HG02610 (cell line): ENCODE results near the gene BCOR.

Experiments used
- ATAC-seq: cut with Tn5 transposase; IDR thresholded peaks from one replicate; pipeline ENCODE4 v1.9.1; 2021; ENCODE audit warnings: mild to moderate bottlenecking, moderate library complexity; ENCODE audit not compliant: unreplicated experiment

Gene BCOR

DNA sequence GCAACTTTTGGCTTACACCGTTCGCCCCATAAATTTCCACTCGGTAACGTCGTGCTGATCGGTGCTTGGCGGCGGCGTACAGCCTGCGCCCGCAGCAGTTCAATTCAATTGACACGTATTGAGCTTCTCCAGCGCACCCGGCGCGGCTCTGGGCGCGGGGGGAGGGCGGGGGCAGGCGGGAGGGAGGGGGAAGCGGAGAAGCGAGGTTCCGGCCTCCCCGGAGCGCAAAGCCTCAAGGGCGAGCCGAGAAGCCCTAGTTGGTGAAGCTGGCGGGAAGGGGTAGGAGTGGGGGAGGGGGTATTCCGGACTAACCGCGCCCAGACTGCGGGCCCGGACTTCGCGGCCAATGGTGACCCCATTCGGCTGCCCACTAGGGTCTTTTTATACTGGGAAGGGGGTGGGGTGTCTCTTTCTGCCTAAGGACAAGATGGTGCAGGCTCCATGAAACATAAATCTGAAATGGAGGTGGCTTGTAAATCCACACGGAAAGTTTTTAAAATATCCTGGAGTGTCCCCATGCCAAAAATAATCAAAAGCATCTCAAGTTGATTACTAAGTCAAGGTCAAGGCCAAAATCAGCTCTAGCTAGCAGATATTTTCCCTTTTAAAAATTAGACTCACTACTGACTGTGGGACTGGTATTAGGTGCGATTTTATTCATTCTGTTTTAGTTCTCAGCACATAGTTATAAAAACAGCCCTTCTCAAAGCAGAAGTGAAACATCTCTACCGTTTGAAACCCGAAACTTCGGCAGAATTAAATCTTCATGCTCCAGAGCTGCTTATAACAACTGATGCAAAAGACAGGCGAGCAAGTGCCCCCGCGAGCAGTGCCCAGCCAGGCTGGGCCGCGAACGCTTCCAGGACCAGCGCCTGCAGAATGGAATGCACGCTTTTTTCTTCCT is 1.5 kb upstream of the BCOR start:
- ATAC-seq, result peak; percentile 49

DNA sequence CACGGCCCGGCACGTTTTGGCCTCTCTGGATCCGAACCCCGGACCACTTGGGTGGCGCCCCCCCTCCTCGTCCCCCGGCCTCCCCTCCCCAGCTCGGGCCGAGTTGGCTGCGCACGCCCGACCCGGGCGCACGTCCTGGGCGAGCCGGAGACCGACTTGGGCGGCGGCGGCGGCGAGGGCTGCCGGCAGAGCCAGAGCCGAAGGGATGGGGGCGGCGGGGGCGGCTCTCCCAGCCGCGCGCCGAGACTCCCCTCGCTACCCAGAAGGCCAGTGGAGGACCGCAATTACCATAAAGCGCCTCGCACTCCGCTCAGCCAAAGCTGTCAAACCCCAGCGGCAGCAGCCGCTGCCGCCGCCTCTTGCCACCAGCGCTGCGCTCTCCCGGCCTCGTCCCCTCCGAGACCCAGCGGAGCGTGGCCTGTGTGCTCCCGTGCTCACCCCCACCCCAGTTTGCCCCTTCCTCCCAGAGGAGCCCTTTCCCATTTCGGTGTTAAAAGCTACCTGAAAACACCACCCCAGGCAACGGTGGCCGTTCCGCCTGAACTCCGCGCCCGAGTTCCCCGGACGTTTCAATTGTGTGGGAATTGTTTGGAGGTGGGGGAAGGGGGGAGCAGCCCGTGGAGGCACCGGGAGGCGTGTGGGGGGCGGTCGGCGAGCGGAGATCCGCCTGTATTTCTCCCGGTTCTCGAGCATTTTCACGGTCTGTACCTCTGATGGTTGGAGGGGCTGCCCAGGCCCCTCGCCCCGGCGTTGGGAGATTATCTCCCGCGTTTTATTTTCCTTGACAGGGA is 701 bp upstream of the BCOR start:
- no peak for ATAC-seq

DNA sequence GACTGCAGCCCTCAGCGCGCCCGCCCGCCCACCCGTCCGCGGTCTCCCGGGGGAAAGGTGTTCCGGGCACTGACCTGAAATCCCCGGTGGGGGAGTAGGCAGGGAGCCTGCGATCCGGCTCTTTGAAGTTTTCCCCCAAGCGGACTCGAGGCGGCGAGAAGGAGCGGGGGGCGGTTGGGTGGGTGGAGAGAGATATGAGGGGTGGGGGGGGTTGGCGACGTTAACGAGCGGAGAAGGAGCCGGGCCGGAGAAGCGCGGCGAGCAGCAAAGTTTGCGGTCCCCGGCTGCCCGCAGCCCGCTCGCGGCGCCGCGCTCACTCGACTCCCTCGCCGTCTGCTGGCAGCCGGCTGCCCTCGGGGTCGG is 636 bp downstream of the BCOR start:
- ATAC-seq, result no peak

DNA sequence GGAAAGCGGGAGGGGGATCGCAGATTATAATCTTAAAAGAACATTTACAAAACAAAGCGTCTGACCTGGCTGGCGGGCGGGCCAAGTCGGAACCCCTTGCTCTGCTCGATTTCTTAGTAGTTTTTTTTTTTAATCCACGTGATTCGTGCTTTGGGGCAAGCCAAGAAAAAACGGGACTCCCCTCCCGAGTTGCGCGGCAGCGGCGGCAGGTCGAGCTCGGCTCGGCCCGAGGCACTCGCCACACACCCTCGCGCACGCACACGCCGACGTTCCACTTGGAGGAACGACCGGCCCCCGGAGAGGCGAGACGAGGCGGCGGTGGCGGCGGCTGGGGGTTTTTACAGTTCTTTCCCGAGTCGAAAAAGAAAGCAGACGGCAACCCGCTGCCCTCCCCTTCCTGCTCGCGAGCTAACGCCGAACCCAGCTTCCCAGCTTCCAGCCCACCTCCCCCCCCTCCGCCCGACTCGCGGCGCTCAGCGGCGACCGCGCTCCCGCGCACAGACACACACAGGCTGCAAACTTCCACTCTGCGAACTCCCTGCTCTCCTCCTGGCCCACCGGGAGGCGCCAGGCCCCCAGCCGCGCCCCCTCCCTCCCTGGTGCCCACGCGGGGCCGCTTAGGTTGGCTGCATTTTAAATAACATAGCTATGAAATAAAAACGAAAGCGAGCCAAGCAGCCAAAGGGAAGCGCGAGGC is 1.2 kb downstream of the BCOR start:
- no peak for ATAC-seq

DNA sequence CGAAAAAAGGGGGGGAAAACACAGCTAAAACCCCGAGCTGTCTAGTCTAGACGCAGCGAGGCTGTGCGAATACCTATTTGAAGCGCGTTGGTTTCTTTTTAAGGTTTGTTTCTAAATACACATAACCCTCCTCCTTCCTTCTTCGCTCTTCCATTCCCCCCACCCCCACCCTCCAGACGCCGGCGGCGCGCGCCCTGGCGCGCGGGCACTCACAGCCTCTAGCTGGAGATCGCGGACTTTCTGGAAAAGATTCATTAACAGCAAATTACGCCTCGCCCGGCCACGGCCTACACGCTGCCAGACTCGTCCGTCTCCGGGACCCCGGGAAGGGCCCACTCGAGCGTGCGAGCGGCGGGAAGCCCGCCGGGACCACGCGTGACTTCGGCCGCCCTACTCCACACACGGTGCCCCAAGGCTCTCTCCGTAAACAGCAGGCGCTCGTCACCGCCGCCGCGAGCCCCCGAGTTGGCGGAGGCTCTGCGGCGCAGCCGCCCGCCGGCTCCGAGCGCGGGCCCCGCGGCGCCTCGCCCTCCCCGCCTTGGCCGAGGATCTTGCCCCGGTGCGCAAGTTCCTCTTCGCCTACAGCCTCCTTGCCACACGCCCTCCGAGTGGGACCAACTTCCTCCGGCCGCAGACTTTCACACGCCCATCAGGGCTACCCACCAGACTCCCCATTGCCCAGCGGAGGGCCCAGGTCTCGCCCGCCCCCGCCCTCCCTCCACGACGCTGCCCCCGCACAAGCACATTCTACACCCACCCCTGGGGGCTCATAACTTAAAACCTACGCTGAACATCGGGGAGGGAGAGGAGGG is 2.0 kb downstream of the BCOR start:
- ATAC-seq, result no peak

DNA sequence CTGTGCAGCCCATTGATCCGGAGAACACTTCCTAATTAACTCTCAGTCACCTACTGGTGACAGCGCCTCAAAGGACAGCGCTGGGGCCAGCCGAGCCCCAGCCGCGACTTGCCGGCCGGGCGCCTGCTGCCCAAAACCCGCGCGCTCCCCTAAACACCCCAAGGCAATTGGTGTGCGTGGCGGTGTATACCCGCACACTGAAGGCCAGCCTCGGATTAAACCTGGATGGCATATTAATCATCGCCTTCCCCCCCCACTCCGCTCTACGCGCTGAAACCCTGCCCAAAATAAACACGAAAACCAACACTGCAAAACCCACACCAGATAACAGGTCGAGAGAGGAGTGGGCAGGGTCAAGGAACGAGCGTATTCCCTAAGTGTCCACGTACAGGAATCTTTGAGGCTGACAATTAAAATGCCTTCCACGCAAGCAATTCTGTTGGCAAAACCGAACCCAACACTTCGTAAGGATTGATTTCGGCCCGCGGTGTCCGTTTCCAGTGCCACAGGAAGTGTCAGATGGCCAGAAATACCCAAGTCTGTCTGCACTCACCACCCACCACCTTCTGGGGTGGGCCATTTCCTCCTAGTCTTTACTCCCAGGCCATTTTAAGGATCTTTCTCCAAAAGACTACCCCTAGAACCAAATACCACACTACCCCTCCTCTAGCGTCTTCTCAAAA is 2.7 kb downstream of the BCOR start:
- no peak for ATAC-seq

DNA sequence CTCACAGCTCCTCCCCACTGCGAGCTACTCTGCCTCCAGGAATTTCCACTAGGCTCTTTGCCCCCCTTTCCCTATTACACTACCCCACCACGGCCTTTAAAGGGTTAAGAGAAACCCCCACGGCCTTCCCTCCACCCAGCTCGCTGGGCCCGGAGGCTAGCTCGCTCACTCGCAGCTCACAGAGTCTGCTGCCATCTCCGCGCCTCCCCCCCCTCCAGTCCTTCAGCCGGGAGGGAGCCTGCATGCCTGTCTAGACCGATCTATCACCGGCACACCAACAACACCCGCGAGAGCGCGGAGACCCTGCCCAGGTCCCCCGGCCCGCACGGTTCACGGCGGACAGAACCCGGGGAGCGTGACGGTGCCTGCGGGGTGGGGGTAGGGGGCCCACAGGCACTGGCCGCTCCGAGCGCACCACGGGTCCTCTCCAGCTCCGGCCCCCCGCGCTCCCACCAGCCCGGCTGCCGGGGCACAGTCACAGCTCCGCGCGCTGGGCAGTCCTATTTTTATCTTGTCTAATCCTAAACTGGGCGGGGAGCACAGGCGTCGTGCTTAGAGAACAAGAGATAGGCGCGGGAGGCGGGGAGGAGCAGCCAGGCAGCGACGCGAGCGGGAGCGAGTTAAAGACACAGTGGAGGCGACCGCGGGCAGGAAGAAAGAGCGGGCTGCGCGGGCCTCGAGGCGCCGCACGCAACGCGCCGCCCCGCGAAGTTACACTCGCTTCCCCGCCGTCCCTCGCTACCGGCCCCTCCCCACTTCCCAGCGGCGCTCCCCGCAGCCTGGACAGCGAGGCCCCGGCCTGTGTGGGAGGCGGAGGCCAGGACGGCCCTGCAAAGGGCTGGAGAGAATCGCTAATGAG is 3.5 kb downstream of the BCOR start:
- ATAC-seq, result no peak

DNA sequence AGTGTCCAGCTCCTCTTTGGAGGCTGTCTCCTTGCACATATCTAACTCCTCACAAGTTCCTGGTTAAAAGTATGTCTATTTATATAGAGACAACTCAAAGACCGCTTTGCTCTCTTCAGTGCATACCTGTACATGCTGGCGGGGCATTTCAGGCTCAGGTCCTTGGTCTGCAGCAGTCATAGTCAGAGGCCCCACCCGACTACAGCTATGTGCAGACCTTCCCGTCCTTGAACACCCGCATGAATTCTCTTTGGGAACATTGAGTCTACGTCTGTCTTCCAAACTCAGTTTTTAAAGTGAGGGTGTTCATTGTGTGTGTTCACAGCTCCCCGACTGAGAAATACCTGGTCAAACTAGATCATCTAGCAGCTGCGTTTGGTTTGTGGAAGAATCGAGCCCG is 4.2 kb downstream of the BCOR start:
- ATAC-seq, result no peak

DNA sequence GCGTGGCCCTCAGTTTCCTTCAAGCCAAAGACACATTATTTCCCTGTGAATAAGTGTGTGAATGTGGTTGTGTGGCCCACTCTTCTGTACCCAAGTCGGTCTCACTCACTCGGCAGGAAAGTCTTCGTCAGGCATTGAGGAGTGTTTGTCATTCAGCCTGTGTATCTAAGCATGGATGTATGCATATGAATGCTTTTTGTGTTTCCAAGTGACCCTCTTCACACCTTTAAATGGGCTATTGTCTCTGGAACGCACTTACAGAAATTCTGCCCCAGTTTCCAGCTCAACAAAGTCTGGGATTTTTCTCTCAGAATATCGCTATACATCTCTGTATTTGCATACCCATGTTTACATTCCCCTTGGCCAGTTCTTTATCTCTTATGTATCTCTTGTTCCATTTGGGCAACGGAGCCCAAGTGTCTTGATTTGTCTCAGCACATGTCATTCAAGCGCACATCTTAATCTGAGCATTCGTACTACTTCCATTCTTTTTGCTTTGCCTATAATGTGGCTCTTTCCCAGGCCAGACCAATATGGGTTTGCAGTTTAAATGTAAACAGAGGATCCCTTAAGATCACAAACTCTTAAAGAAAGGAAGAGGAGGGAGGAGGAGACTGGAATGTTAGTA is 4.8 kb downstream of the BCOR start:
- no peak for ATAC-seq

DNA sequence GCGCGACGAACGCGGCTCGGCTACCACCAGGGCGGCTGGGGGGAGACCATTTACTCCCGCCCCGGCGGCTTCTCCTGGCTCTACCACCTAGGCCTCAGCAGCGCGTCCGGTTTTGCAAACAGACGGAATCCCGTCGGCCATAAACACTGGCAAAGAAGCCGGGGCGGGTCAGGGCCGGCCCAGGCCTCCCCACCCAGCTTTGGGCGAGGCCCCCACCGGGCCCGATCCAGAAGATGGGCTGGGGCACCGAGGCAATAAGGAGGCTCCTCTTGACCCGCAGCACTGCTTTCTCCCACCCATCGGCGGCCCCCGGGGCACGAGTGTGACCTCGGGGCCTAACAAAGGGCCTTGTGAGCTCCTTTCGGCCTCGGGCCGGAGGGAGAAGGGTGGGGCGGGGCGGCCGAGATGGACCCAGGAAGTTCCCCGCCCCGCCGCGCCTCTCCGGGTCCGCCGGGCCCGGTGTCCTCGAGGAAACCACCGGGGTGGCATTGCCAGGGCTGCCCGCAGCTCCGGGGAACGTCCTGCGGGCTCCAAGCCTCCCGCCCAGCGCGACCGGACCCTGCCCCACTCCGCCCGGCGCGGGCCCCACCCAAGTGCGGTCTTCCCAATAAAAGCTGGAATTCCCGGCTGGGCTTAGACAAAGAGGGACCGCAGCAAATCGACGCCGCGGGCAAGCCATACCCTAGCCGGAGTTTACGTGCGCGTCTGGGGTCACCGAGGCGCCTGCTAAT is 5.9 kb downstream of the BCOR start:
- no peak for ATAC-seq

DNA sequence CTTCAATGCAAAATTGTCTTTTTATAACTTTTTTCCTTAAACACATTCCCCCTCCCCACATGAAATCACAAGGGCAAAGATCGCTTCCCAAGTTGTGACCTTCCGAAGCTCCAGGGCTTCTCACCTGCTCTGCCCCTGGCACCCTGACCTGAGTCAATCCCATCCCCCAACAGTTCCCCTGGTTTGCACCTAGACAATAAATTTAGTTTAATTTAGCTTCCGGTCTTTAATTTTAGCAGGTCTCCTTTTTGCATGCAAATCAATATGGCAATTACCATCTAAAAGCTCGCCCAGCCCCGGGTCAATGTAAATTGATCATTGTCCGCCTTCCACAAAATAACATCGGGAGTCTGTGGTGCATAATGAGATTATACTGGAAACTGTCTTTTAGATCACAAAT is 6.8 kb downstream of the BCOR start:
- ATAC-seq, result no peak

DNA sequence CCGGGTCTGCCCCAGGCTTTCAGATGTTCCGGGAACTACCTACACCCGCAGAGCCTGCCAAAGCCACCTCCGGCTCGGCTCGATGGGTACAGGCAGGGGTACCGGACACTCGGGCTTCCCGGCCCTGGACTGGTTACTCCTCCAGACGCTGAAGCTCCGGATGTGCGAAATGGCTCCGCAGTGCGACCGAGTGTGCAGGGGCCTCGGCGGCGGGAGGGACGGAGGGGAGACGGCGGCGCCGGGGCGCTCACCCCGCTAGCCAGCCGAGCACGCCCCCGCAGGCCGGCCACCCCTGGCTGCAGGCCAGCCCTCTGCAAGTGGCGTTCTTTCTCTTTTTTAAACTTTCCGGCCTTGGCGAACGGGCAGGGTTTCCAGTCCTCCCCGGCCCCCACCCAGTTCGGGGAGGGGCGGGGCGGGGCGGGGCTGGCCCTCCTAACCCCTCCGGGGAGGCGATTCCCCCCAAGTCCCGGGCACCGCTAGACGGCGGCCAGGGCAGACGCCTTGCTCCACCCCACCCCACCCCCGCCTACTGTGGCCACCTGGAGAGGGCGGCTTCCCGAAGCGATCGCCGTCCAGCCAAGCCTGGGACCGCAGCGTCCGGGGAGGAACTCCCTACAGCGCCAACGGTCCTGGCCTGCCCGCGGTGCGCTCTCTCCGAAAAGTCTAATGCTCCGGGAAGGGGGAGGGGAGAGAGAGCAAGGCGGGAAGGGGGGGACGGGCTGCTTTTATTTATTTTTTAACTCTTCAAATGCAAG is 7.5 kb downstream of the BCOR start:
- ATAC-seq, result no peak

DNA sequence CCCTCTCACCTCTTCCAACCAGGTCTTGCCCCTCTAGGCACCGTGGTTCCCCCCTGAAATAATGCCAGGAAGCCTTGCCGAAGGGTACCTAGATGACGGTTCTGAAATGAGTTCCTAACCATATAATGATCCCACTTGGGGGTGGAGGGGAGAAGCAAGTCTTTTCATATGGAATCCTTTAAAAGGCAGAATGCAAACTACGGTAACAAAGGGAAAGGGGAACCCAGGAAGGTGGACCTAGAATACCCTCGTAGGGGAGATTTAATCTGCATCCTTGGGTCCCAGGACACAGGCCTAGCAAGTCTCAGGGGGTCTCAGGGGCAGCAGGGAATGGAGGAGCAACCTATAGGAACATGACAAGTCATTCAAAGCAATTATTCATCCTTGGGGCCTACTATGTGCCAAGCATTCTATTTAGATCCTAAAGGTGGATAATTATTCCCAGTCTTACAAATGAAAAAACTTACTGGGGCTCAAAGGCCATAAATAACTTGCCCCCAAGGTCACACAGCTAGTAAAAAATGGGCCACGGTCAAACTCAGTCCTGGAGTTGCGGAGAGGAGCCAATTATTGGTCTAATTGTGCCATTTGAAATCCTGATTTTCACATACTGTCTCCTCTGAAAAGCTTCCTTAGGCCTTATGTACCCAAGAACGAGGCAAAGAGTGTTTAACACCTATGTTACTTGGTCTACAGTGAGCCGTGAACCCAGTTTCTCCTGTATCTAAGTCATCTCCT is 8.8 kb downstream of the BCOR start:
- no peak for ATAC-seq

DNA sequence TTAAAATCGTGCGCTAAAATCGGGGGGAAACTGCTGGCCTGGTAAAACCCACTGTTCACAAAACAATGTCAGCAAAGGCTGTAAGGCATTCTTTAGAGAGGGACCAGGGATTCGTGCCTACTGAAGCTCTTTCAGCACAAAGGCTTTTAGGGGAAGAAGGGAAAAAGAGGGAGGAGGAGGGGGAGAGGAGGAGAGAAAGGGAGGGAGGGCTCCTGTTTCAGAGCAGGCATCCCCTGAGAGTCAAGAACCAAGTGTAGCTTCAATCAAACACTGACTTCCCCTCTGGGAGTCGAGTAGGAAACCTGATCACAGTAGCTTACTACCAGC is 9.5 kb downstream of the BCOR start:
- no peak for ATAC-seq

DNA sequence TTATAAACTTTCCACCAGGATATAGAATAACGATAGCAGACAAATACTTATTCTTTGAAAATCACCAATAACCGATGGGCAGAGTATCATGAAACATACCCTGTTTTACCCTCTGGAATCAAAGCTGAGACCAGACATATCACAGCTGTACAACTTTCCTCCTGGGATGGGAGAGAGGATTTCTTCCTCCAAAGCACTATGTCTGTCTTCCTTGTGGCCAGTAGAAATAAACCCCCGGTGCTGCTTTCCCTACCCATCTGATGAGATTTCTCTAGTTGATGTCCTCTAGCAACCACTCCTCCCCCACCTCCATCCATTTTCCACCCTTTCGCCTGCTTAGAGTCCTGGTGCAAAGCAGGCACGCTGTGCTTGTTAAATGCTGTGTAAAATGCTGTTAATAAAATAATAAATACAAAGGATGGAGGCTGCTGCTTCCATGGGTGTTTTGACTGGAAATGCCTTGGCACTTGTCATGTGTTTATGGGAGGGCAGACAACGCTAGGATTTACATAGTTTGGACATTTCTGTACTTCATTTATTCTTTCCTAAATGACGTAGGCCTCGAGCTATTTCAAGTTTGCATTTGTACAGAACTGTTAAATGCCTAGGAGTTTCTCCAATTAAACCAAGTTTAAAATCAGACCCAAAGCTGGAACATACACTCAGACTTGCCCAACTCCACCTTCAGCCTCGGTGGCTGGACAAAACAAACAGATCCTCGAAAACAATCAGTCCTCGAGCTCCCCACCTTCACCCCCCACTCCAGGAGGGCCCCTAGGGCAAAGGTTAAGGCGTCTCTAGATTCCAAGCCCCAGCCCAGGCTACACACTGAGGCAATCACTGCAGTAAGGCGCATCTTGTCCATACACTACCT is 10.1 kb downstream of the BCOR start:
- no peak for ATAC-seq
